K562 (cell line): ENCODE results near the gene B3GNT4. TPM values are rescaled to one million over a fixed set of nuclear protein-coding genes. Genes with fewer than 3 reads are reported as not detected.

Source experiments
- ATAC-seq: fragments of 200-7000 bp; cut with Tn5 transposase; 3 replicates; pipeline ENCODE4 v1.9.1; 2020; ENCODE audit warnings: moderate library complexity
- BruUV-seq: library from RNA; stranded (reverse); fragments of 400-500 nt; replicated peaks from 2 replicates; lab custom pipeline; 2021; lab: Mats Ljungman, UMichigan
- CTCF ChIA-PET: fragments of 300-600 bp; formaldehyde crosslinking; extraction: SDS; loops from one replicate; lab custom pipeline; 2021; ENCODE audit warnings: low intra/inter-chr PET ratio; lab: Yijun Ruan, JAX
- POLR2A ChIA-PET: fragments of 300-600, 350-650 bp; sonication (Branson Sonifier 250); formaldehyde crosslinking; extraction: SDS; loops from one replicate; lab custom pipeline; 2021; ENCODE audit warnings: antibody characterized with exemption, inconsistent platforms; lab: Yijun Ruan, JAX
- DNase-seq, 4 experiments: peaks; one replicate each; pipeline versions ENCODE4 v3.0.0 to v3.0.0-alpha.2; 2011 to 2018; ENCODE audit warnings: low spot score in 3 of 4, mixed read lengths in 3 of 4; ENCODE audit errors: extremely low read depth in 1 of 4
- FAIRE-seq: peaks from 2 replicates; lab custom pipeline; 2011; peaks lifted over from hg19 to GRCh38; lab: Jason Lieb, UNC
- H2AFZ ChIP-seq: 2 replicates; pipeline ENCODE4 v1.6.0; 2011; ENCODE audit warnings: low read depth, low read length, control low read depth, inconsistent platforms
- H3K27ac ChIP-seq: fragments of 200-600 bp; 3 replicates; pipeline ENCODE4 v1.8.0; 2011; ENCODE audit warnings: low read depth, mild to moderate bottlenecking, control low read depth, inconsistent platforms, low read length, moderate library complexity, mixed read lengths; ENCODE audit errors: extremely low read depth
- H3K27me3 ChIP-seq, 2 experiments: fragments of 300-600 bp in 1 of 2; 2 replicates in 1 of 2; 3 replicates in 1 of 2; pipeline versions ENCODE4 v1.6.0 to v1.8.0; 2011; ENCODE audit warnings: inconsistent platforms in 2 of 2, low read length in 2 of 2, mild to moderate bottlenecking in 1 of 2, mixed read lengths in 1 of 2, moderate library complexity in 1 of 2; ENCODE audit not compliant: control insufficient read depth in 2 of 2, insufficient read depth in 2 of 2
- H3K36me3 ChIP-seq: fragments of 300-600 bp; 3 replicates; pipeline ENCODE4 v1.8.0; 2011; ENCODE audit warnings: mild to moderate bottlenecking, low read length, inconsistent platforms; ENCODE audit not compliant: control insufficient read depth, insufficient read depth
- H3K4me1 ChIP-seq, 2 experiments: fragments of 200-600 bp in 1 of 2; replicated peaks in 1 of 2; 2 replicates in 1 of 2; 3 replicates in 1 of 2; pipeline versions ENCODE4 v1.5.1 to v1.8.0; 2011; ENCODE audit warnings: inconsistent platforms in 2 of 2, low read length in 2 of 2, mild to moderate bottlenecking in 1 of 2, mixed read lengths in 1 of 2, moderate library complexity in 1 of 2; ENCODE audit not compliant: control insufficient read depth in 2 of 2, insufficient read depth in 2 of 2
- H3K4me2 ChIP-seq: 2 replicates; pipeline ENCODE4 v1.6.1; 2011; ENCODE audit warnings: low read length, control low read depth, inconsistent platforms, mixed read lengths; ENCODE audit not compliant: insufficient read depth
- H3K4me3 ChIP-seq: fragments of 200-600 bp; sonication (generic), shearing (Covaris generic); 2 replicates; pipeline ENCODE4 v1.5.1; 2016; ENCODE audit warnings: control low read depth, inconsistent platforms
- H3K79me2 ChIP-seq: fragments of 200-600 bp; 3 replicates; pipeline ENCODE4 v1.8.0; 2011; ENCODE audit warnings: low read length, inconsistent platforms; ENCODE audit not compliant: control insufficient read depth, insufficient read depth
- H3K9ac ChIP-seq, 2 experiments: 2 replicates each; pipeline versions ENCODE4 v1.6.0 to v1.6.1; 2011; ENCODE audit warnings: low read depth in 2 of 2, low read length in 2 of 2, control low read depth in 1 of 2, inconsistent platforms in 1 of 2, mild to moderate bottlenecking in 1 of 2, mixed read lengths in 1 of 2; ENCODE audit not compliant: insufficient read depth in 1 of 2
- H3K9me1 ChIP-seq: one replicate; pipeline ENCODE4 v1.6.0; 2011; ENCODE audit warnings: inconsistent platforms, mild to moderate bottlenecking, low read length, moderate library complexity; ENCODE audit not compliant: control insufficient read depth, insufficient read depth
- H3K9me3 ChIP-seq: replicated peaks from 2 replicates; pipeline ENCODE4 v1.5.1; 2011; ENCODE audit warnings: low read depth, low read length, inconsistent platforms; ENCODE audit not compliant: control insufficient read depth, insufficient read depth
- H4K20me1 ChIP-seq: replicated peaks from 2 replicates; pipeline ENCODE4 v1.6.1; 2011; ENCODE audit warnings: low read length, inconsistent platforms, mixed read lengths; ENCODE audit not compliant: control insufficient read depth, insufficient read depth
- CEBPB ChIP-seq: fragments of 450-650 bp; IDR thresholded peaks from 2 replicates; pipeline ENCODE4 v1.6.1; 2016; ENCODE audit warnings: missing genetic modification characterization, missing compliant biosample characterization
- CHD2 ChIP-seq: IDR thresholded peaks from 2 replicates; pipeline ENCODE4 v1.6.1; 2011; ENCODE audit warnings: low read depth, low read length
- ETS1 ChIP-seq: conservative IDR thresholded peaks from 2 replicates; pipeline ENCODE4 v1.6.1; 2011; ENCODE audit warnings: low read depth, mild to moderate bottlenecking, low read length; ENCODE audit not compliant: control insufficient read depth
- FOXO4 ChIP-seq: fragments of 450-650 bp; formaldehyde crosslinking; IDR thresholded peaks from 2 replicates; pipeline ENCODE4 v1.4.0; 2020; ENCODE audit warnings: mild to moderate bottlenecking, moderate library complexity
- NCOA2 ChIP-seq, 2 experiments: fragments of 450-650 bp; IDR thresholded peaks; 2 replicates each; pipeline ENCODE4 v1.6.1; 2018; ENCODE audit warnings: mild to moderate bottlenecking in 2 of 2, moderate library complexity in 1 of 2; ENCODE audit not compliant: partially characterized antibody in 2 of 2
- PML ChIP-seq: IDR thresholded peaks from 2 replicates; pipeline ENCODE4 v1.6.1; 2012; ENCODE audit warnings: low read length, inconsistent platforms
- POLR2AphosphoS2 ChIP-seq: IDR thresholded peaks from 2 replicates; pipeline ENCODE4 v1.6.1; 2012; ENCODE audit warnings: low read length, improper control_type of control experiment
- POLR2B ChIP-seq: fragments of 450-650 bp; IDR thresholded peaks from 2 replicates; pipeline ENCODE4 v1.6.1; 2018; ENCODE audit warnings: low read depth; ENCODE audit not compliant: partially characterized antibody
- POLR2H ChIP-seq: IDR thresholded peaks from 2 replicates; pipeline ENCODE4 v1.6.1; 2016; ENCODE audit warnings: missing genetic modification characterization, low read depth, mild to moderate bottlenecking, control low read depth, missing compliant biosample characterization, moderate library complexity
- WGBS: fragments of 100-300 bp; shearing (Covaris generic); methylation state at CpG from one replicate; pipeline ENCODE4 v1.1.6; 2016; ENCODE audit warnings: low coverage, mixed read lengths; ENCODE audit not compliant: insufficient coverage; ENCODE audit errors: missing lambda C conversion rate; 5-methylcytosine and 5-hydroxymethylcytosine counted together
- in situ Hi-C: fragments of 300-500 bp; cut with MboI; formaldehyde crosslinking; loops from 4 replicates; pipeline ENCODE4 v1.15.0; 2018; ENCODE audit warnings: inconsistent platforms, mixed read lengths
- intact Hi-C: fragments of 100-400 bp; cut with micrococcal nuclease; formaldehyde crosslinking; loops from 2 replicates; pipeline ENCODE4 v1.14.2; 2022
- polyA plus RNA-seq, 8 experiments: library from polyadenylated mRNA; depleted of rRNA in 4 of 8; stranded (reverse) in 5 of 8; unstranded in 3 of 8; fragments of >200 nt; fragmentation: Nextera tagmentation in 2 of 8; fragmentation: Illumina TruSeq in 1 of 8; extraction: Ambion mirVana in 2 of 8; extraction: Trizol in 1 of 8; gene quantifications; 2 replicates each; pipeline versions ENCODE4 v1.2.1 to v1.2.3, GENCODE V29; 2011 to 2014; ENCODE audit warnings: inconsistent platforms in 1 of 8, missing spikeins in 1 of 8
- total RNA-seq, 7 experiments: library from RNA; depleted of rRNA in 6 of 7; stranded (reverse); fragments of >200 nt in 6 of 7; fragmentation: Illumina TruSeq in 2 of 7; extraction: Trizol in 2 of 7; gene quantifications; 2 replicates each; pipeline versions ENCODE4 v1.2.1 to v1.2.3, GENCODE V29; 2011 to 2021; ENCODE audit warnings: low replicate concordance in 1 of 7

The B3GNT4 gene
- total and polyA plus RNA-seq, 9 of the 15 experiments (the other 6 are each of a cell fraction or from before 2014, with no cell fraction given), result 0.17 to 3.2 (median 1.3) TPM

GRCh38 chr12:122205053-122205925 lies 1.8 kb downstream of the B3GNT4 start:
- peak overlapping the region; percentile 3; the same call in 1 of the 2 replicates for H3K4me2 ChIP-seq
- H3K4me1 ChIP-seq, result peaks cover 7 to 54% of the 10 kb centered on the region in 2 experiments; a peak in 3 of 5 replicates
- WGBS, result 62% methylated on average over 19 of the region's 23 CpGs
- no peak overlapping the region for H3K4me3 ChIP-seq
- H3K9me1 ChIP-seq, result no peaks in the 10 kb centered on the region
- no peak overlapping the region for H2AFZ ChIP-seq
- H3K27me3 ChIP-seq, result no peaks in the 10 kb centered on the region
- no peaks in the 10 kb centered on the region for H3K9me3 ChIP-seq
- ChIA-PET CTCF (no interaction called here), POLR2A (interaction anchor here (0.7 to 11.2 kb wide), 9 partner anchors 9 to 151 kb away, joined by 3 to 149 read pairs (median 4); partner anchors contain the start of gene DIABLO)
- no peaks in the 10 kb centered on the region; the same call in 1 of the 2 replicates for H4K20me1 ChIP-seq
- in situ Hi-C loops, result no loop called here
- BruUV-seq, result no TSS peak
- no peak overlapping the region for H3K27ac ChIP-seq
- peak; percentile 14 for ATAC-seq
- H3K36me3 ChIP-seq, result peaks cover 31% of the 10 kb centered on the region
- H3K79me2 ChIP-seq, result no peaks in the 10 kb centered on the region
- peak; percentile 68 for FAIRE-seq
- H3K9ac ChIP-seq, result peak overlapping the region in 1 of 2 experiments; percentile 77; a peak in 3 of 4 replicates
- intact Hi-C loops, result no loop called here
- peak in 1 of 4 experiments; percentile 31 for DNase-seq
- TF ChIP-seq CHD2 (0 out of 2 replicates have a peak, but pooled peaks have one; percentile 3), ETS1 (0 out of 2 replicates have a peak, but pooled peaks have one; percentile 30), POLR2B (peak; percentile 42), PML (peak; percentile 21; the same call in 1 of the 2 replicates), CEBPB (tag) (no peak), POLR2H (no peak), FOXO4 (CRISPR knock-in tag) (no peak), NCOA2 (IDR thresholded peaks at IDR 0.05; ENCODE audit: partially characterized antibody in 2 of 2) (no peak), POLR2AphosphoS2 (peak; percentile 52)
